BJ (cell line): ENCODE results near the gene SMYD1. TPM values are rescaled to one million over a fixed set of nuclear protein-coding genes. Genes with fewer than 3 reads are reported as not detected.
A peak's percentile ranks its signal among the peaks of the same experiment; 100 is the strongest.

Source experiments
- CTCF ChIA-PET: fragments of 350-600 bp; formaldehyde crosslinking; extraction: SDS; loops from one replicate; lab custom pipeline; 2021; ENCODE audit warnings: antibody characterized with exemption, inconsistent platforms; lab: Yijun Ruan, JAX
- POLR2A ChIA-PET: fragments of 300-600 bp; sonication (Branson Sonifier 250); formaldehyde crosslinking; extraction: SDS; loops from one replicate; lab custom pipeline; 2021; ENCODE audit warnings: antibody characterized with exemption; lab: Charles Lee
- DNase-seq: peaks from one replicate; pipeline ENCODE4 v3.0.0-alpha.2; 2011; ENCODE audit warnings: low read depth
- H3K27me3 ChIP-seq: 2 replicates; pipeline ENCODE4 v1.6.0; 2011; ENCODE audit warnings: low read length; ENCODE audit not compliant: control insufficient read depth, insufficient read depth
- H3K36me3 ChIP-seq: 2 replicates; pipeline ENCODE4 v1.5.1; 2011; ENCODE audit warnings: low read length; ENCODE audit not compliant: control insufficient read depth, insufficient read depth
- H3K4me3 ChIP-seq: 2 replicates; pipeline ENCODE4 v1.5.1; 2011; ENCODE audit warnings: low read depth, mild to moderate bottlenecking, control low read depth, low read length
- CTCF ChIP-seq: IDR thresholded peaks from 2 replicates; pipeline ENCODE4 v1.5.1; 2011; ENCODE audit warnings: low read depth, mild to moderate bottlenecking, control low read depth, inconsistent platforms, low read length, moderate library complexity; ENCODE audit not compliant: insufficient read depth
- polyA plus RNA-seq: library from polyadenylated mRNA; depleted of rRNA; stranded (reverse); fragments of >200 nt; gene quantifications from 2 replicates; pipeline ENCODE4 v1.2.3, GENCODE V29; 2011; rRNA removed
- small RNA-seq: library from RNA; depleted of rRNA; stranded (forward); fragments of <200 nt; gene quantifications from one replicate; pipeline ENCODE3, GENCODE V24; 2012; ENCODE audit warnings: low replicate concordance, low read depth; ENCODE audit not compliant: insufficient read length

Gene SMYD1
- polyA plus RNA-seq, 1 experiment, result not detected

- Histone ChIP-seq H3K4me3 (no peak overlapping the region), H3K27me3 (no peaks in the 10 kb centered on the region; the same call in 1 of the 2 replicates), H3K36me3 (no peaks in the 10 kb centered on the region)
- TF ChIP-seq CTCF, result no peak
- ChIA-PET CTCF (interaction anchor here (0.8 to 8.5 kb wide), 13 partner anchors 10 to 119 kb away, joined by 3 to 159 read pairs (median 6); partner anchors contain the start of genes SMYD1 and THNSL2), POLR2A (interaction anchor here (0.6 kb wide), 1 partner anchor 99 kb away, joined by 3 read pairs; no protein-coding TSS in a partner anchor)
- DNase-seq, result no peak
Observed at GRCh38 chr2:88159481-88159880, 91.9 kb downstream of the SMYD1 start.

GRCh38 chr2:88159955-88160415 lies 92.4 kb downstream of the SMYD1 start:
- CTCF ChIA-PET, result interaction anchor here (0.8 to 8.5 kb wide), 15 partner anchors 9 to 158 kb away, joined by 3 to 159 read pairs (median 5); partner anchors contain the start of genes SMYD1 and THNSL2
- no peak for DNase-seq
- Histone ChIP-seq H3K27me3 (no peaks in the 10 kb centered on the region; the same call in 1 of the 2 replicates), H3K36me3 (no peaks in the 10 kb centered on the region), H3K4me3 (no peak overlapping the region)
- POLR2A ChIA-PET, result interaction anchor here (0.6 kb wide), 1 partner anchor 100 kb away, joined by 3 read pairs; no protein-coding TSS in a partner anchor
- TF ChIP-seq CTCF, result peak; percentile 80

GRCh38 chr2:88160517-88160916 lies 92.9 kb downstream of the SMYD1 start:
- no peak for TF ChIP-seq CTCF
- H3K4me3 ChIP-seq, result no peak overlapping the region
- no peaks in the 10 kb centered on the region; the same call in 1 of the 2 replicates for H3K27me3 ChIP-seq
- POLR2A ChIA-PET, result no interaction called here
- no peaks in the 10 kb centered on the region for H3K36me3 ChIP-seq
- DNase-seq, result no peak
- CTCF ChIA-PET, result interaction anchor here (0.7 to 8.5 kb wide), 13 partner anchors 9 to 159 kb away, joined by 3 to 159 read pairs (median 6); partner anchors contain the start of gene THNSL2

- Histone ChIP-seq H3K4me3 (no peak overlapping the region), H3K36me3 (no peaks in the 10 kb centered on the region), H3K27me3 (no peaks in the 10 kb centered on the region; the same call in 1 of the 2 replicates)
- CTCF ChIA-PET, result interaction anchor here (1.4 to 8.5 kb wide), 5 partner anchors 15 to 108 kb away, joined by 3 to 159 read pairs (median 9); no protein-coding TSS in a partner anchor
- no peak for DNase-seq
- no peak for TF ChIP-seq CTCF
- POLR2A ChIA-PET, result no interaction called here
Observed at GRCh38 chr2:88161446-88162244, 94.0 kb downstream of the SMYD1 start.

Small RNA genes within 50 kb of the gene (small RNA-seq; reads per million reads assigned to genes)
- not detected for gene MIR4780

Other genes with a start within 250 kb of the SMYD1 start
- 0.58 and 1.1 TPM in 2 replicates for gene RGPD2, start 242.0 kb upstream of the SMYD1 start, polyA plus RNA-seq
- gene RNU2-63P, start 51.3 kb upstream of the SMYD1 start, polyA plus RNA-seq, result not detected in 2 replicates
- 16.8 and 33.7 TPM in 2 replicates for gene KRCC1, start 12.0 kb upstream of the SMYD1 start, polyA plus RNA-seq
- gene FABP1, start 60.2 kb downstream of the SMYD1 start, polyA plus RNA-seq, result not detected in 2 replicates
- gene THNSL2, start 102.5 kb downstream of the SMYD1 start, polyA plus RNA-seq, result 13.7 and 32.1 TPM in 2 replicates